Right forelimb (tissue), 1 donor: Measurements from ENCODE around the gene ZNF22.

Experiments used
- DNase-seq: peaks from one replicate; pipeline ENCODE4 v3.0.0-alpha.2; 2018

ZNF22 gene

DNA sequence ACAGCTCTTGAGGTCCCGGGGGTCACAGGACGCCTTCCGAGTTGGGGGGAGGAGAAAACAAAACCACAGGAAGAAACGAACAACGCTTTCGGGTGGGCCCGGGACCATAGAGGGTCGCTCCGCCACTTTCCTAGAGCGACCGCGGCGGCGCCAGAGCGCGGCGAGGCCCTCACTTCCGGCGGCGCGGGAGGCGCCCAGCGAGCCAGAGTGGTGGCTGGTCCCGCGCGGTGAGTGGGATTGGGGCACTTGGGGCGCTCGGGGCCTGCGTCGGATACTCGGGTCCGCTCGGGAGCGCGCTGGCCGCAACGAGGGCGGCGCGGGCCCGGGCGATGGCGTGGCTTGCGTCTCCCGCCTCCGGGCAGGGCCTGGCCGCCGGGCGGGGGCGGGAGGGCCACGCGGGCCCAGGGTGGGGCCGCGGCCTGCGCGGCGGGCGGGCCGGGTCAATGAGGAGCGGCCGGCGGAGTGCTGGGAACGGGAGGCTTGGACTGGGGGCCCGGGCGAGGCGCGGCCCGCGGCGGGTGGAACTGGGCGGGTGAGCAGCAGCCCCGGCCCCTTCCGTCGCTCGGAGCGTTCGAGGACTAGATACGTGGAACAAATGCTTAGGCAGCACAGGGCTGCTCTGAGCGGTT lies at the start of gene ZNF22:
ZNF22 (plus strand) TSS at position 172 of the 629 bp plus-strand sequence. CDS start 2,446 bp downstream, outside the sequence.
- DNase-seq = peak; percentile 90

- peak; percentile 9 for DNase-seq
These were observed 49.0 kb upstream of the ZNF22 start for GRCh38 chr10:44951576-44952226.

GRCh38 chr10:44952779-44953231 lies 47.9 kb upstream of the ZNF22 start:
- DNase-seq = peak; percentile 32

DNA sequence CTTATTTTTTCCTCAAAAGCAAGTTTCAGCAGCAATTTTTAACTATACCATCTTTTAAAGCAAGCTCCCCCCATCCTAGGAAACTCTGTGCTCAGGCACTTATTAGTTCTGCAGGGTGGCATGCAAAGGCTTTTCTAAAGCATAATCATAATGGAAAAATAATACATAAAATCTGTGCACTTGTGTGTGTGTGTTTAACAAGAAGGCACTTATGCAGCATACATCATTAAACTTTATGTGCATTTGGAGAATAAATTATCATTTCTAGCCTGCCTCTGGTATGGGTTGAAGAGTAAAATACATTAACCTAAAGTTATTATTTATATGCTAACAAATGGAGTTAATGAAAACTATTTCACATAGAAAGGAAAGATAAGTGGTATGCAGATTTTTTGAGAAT lies 46.7 kb upstream of the ZNF22 start:
- DNase-seq = no peak

- no peak for DNase-seq
These were observed 45.8 kb upstream of the ZNF22 start for GRCh38 chr10:44954962-44955361.

GRCh38 chr10:44955413-44956070 lies 45.2 kb upstream of the ZNF22 start:
- peak; percentile 21 for DNase-seq

- no peak for DNase-seq
These were observed 44.5 kb upstream of the ZNF22 start for GRCh38 chr10:44956226-44956625.

DNA sequence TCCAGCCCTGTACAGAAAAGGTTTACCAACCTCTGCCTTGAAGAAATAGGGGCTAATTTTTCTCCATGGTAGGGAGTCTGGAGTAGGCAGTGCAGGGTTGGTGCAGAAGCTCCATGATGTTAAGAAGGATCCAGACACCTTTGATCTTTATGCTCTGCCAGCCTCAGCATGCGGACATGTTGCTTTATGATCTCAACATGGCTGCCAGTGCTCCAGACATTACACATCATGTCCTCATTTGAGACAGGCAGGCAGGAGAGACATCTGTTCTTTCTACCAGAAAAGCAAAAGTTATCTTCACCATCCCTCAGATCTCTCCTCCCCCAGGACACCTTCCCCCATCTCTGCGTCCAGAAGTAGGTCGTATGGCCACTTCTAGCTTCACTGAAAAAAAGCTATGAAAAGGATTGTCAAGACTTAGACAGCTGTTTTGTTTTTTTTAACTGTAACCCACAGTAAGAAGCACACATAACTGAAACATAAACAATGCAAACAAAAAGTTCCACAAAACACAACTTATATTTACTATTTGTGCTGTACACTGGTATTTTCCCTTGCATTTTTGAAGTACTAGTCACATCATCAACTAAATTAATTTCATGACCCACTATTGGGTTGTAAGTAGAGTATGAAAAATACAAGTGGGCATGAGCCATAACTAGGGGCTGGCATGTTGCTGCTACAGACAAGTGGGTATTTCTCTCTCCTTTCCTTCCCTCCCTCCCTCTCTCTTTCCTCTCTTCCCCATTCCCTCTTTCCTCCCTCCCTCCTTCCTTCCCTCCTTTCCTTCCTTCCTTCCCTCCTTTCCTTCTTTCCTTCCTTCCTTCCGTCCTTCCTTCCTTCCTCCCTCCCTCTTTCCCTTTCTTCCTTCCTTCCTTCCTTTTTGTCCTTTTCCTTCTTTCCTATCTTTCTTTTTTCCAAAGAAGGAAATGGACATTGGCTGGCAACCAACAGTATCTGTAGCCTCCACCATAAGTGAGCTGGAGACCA lies 43.7 kb upstream of the ZNF22 start:
- no peak for DNase-seq

DNA sequence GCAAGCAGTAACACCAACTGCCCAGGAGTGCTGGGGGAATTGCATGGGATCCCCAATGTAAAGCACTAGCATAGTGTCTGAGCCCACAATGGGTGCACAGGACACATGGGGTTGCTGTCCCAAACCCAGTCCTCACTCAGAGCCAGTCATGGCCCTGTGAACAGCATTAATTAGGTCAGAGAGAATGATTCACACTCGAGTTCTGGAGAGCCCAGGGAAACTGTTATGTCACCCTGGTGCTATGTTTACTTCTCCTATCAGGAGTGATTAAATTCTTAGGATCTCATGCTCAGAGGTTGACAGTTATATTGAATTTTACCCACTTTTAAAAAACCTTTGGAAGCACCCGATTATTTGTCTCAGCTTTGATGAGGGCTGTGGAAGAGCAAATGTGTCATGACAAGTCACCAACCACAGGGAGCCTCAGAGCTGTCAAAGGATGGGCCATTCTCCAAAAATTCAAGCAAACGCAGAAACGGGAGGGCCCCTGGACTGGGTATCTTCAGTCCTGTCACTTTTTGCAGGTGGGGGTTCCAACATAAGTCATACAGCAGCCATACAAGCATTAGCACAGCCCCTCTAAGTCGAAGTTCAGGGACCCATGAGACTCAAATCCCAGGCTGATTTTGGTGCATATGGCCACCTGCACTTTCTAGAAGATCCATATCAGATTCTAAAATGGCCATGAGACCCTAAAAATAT lies 42.4 kb upstream of the ZNF22 start:
- DNase-seq = peak; percentile 31

- no peak for DNase-seq
These were observed 41.9 kb upstream of the ZNF22 start for GRCh38 chr10:44958898-44959246.

- DNase-seq = peak; percentile 94
These were observed 41.3 kb upstream of the ZNF22 start, which contains the start of gene RASSF4 for GRCh38 chr10:44959247-44960087. Gene RASSF4 (plus strand): TSS chr10:44959802. CDS start chr10:44970203, 10,401 bp downstream.

GRCh38 chr10:44960088-44960460 lies 40.6 kb upstream of the ZNF22 start:
- DNase-seq = no peak

DNA sequence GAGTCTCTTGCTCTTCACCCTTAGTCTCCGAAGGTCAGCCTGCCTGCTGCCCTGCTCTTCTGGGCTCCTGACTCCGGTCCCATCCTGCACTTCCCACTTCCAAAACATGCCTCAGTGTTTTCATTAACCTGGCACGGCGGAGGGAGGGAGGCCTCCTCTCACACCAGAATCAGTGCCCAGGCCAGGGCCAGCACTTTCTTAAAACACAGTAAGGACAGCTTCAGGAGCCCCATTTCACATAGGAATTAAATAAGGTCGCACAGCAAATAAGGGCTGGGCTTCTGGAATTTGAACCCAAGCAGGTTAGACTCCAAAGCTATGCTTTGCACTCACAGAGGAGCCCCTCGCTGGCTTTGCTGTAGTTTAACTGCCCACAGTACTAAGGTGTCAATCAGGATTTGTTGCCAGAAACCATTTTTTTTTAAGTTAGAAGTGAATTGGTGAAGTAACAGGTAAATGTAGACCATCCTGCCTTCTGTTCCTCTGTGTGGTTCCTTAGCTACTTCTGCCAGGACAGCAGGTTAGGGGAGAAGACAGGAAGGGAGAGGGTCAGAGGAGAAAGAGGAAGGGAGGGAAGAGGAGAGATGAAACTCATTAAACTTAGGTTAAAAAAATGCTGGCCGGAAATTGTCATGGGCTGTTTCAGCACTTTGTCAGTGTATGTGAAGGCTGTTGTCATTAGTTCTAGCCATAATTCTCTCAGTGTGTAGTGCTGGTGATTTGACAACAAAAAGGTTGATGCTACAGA lies 40.1 kb upstream of the ZNF22 start:
- peak; percentile 34 for DNase-seq

- peak; percentile 37 for DNase-seq
These were observed 39.5 kb upstream of the ZNF22 start for GRCh38 chr10:44961230-44961571.

- DNase-seq = peak; percentile 38
These were observed 38.6 kb upstream of the ZNF22 start for GRCh38 chr10:44961931-44962750.

DNA sequence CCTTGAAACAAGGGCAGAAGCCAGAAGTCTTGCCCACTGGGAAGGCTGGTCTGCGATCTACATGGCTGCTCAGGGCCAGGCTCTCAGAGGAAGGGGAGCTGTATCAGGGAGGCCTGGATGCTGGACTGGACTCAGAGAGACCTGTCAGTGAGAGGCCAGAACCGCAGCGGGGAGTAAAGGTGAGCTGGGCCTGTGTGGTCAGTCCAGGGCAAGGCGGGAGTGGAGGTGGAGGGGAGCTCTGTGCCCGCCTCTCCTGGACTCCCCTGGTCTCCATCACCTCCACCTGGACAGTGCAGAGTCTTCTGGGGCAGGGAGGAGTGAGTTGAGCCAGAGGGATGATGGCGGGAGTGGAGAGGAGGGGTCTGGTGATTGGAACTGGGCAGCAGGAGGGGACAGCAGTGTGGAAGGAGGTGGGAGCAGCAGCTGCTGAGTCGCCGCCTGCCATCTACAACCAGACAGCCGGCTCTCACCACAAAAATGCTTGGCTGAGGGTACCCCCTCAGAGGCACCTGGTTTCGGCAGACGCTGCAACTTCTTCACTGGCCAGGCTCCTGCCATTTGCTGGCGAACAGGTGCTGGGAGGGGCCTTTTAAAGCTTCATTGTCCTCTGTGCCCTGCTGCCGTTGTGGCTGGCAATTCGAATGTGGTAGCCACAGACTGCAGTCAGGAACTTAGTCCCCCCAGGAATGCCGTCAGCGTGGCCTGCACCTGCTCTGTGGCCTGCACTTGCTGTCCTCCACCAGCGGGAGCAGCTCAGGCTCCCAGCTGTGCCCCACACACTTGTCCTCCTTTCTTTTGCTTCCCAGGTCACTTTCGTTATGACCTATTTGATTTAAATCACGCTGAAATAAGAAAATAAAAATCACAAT lies 37.6 kb upstream of the ZNF22 start:
- peak; percentile 62 for DNase-seq

DNA sequence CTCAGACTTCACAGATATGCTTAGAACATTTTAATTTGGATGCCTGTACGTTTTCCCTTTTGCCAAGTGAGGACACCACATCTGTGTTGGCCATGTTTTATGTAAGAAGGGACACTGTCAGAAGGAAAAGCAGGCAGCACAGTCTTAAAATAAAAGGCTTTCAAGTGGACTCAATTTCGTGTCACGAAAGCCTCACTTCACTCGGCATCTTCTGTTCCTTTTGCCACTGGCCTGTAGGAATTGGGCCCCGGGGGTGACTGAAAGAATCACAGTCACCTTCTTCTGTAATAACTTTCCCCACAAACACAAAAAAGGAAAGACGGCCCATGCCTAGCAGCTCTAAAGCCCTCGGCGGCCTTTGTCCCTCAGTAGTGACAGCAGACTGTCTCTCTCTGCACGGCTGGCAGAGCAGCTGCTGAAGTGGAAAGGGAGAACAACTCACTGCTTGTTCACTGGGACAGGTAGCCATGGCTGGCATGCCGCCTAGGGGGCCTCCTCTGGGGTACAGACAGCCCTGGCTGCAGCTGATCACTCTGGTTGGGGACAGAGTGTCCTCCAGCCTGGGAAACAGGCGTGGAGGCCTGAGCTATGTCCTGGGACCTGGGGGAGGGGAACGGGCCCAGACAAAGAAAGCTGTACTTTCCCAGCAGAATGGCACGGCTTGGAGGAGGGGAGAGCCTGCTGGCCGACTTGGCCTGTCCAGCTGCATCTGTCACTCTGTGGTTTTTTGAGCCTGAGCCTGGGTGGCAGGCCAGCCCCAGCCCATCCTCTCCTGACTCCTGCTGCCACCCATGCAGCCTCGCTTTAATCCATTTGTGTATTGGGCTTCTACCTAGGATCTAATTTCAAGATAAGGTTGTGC lies 36.7 kb upstream of the ZNF22 start:
- DNase-seq = peak; percentile 77

- peak; percentile 27 for DNase-seq
These were observed 35.6 kb upstream of the ZNF22 start for GRCh38 chr10:44965104-44965503.
